WTC11 (cell line): ENCODE results near the gene DNAH9. TPM values are rescaled to one million over a fixed set of nuclear protein-coding genes. Genes with fewer than 3 reads are reported as not detected.

ENCODE experiments used
- ATAC-seq: fragments of 200-7000 bp; cut with Tn5 transposase; 2 replicates; pipeline ENCODE4 v1.10.0; 2021; ENCODE audit warnings: mild to moderate bottlenecking, moderate library complexity
- CTCF ChIA-PET: fragments of 300-600 bp; sonication (Branson Sonifier 250); formaldehyde crosslinking; loops from one replicate; lab custom pipeline; 2021; ENCODE audit warnings: antibody characterized with exemption; lab: Charles Lee
- POLR2A ChIA-PET: fragments of 350-600 bp; sonication (Branson Sonifier 250); formaldehyde crosslinking; loops from one replicate; lab custom pipeline; 2021; ENCODE audit warnings: antibody characterized with exemption; lab: Charles Lee
- DNase-seq: peaks from one replicate; pipeline ENCODE4 v3.0.0; 2021; ENCODE audit warnings: low spot score
- H3K27ac Mint-ChIP-seq: 2 replicates; pipeline ENCODE4 v1.8.0; 2021; ENCODE audit warnings: mixed read lengths
- H3K27me3 Mint-ChIP-seq: 2 replicates; pipeline ENCODE4 v1.8.0; 2021; ENCODE audit warnings: low read depth, mild to moderate bottlenecking, moderate library complexity, mixed read lengths
- H3K36me3 Mint-ChIP-seq: 2 replicates; pipeline ENCODE4 v1.8.0; 2021; ENCODE audit warnings: mixed read lengths
- H3K4me1 Mint-ChIP-seq: 2 replicates; pipeline ENCODE4 v1.8.0; 2022; ENCODE audit warnings: mixed read lengths
- H3K4me3 Mint-ChIP-seq: 2 replicates; pipeline ENCODE4 v1.8.0; 2021; ENCODE audit warnings: mild to moderate bottlenecking, moderate library complexity, mixed read lengths
- H3K9me3 Mint-ChIP-seq: 2 replicates; pipeline ENCODE4 v1.8.0; 2021; ENCODE audit warnings: mixed read lengths
- CREB1 ChIP-seq: sonication (generic); formaldehyde crosslinking; IDR thresholded peaks from 2 replicates; pipeline ENCODE4 v1.8.0; 2023; ENCODE audit warnings: mild to moderate bottlenecking, missing genetic modification reagents
- CREM ChIP-seq: sonication (generic); formaldehyde crosslinking; IDR thresholded peaks from 2 replicates; pipeline ENCODE4 v1.8.1; 2022; ENCODE audit warnings: mild to moderate bottlenecking, missing genetic modification reagents, moderate library complexity
- EMX1 ChIP-seq: fragments of 250-450 bp; sonication (Bioruptor Pico); IDR thresholded peaks from 2 replicates; pipeline ENCODE4 v1.8.0; 2021; ENCODE audit warnings: mild to moderate bottlenecking
- FOXP4 ChIP-seq: sonication (generic); formaldehyde crosslinking; IDR thresholded peaks from 2 replicates; pipeline ENCODE4 v1.8.0; 2022; ENCODE audit warnings: mild to moderate bottlenecking, missing genetic modification reagents
- KAT7 ChIP-seq: sonication (generic); formaldehyde crosslinking; IDR thresholded peaks from 2 replicates; pipeline ENCODE4 v1.8.1; 2023; ENCODE audit warnings: missing genetic modification reagents, mild to moderate bottlenecking, borderline replicate concordance
- MAX ChIP-seq: sonication (generic); formaldehyde crosslinking; IDR thresholded peaks from 2 replicates; pipeline ENCODE4 v1.8.0; 2022; ENCODE audit warnings: mild to moderate bottlenecking, missing genetic modification reagents
- MXD4 ChIP-seq: fragments of 250-450 bp; sonication (Bioruptor Pico); IDR thresholded peaks from 2 replicates; pipeline ENCODE4 v1.8.0; 2021; ENCODE audit warnings: mild to moderate bottlenecking, moderate library complexity, borderline replicate concordance
- NR1H2 ChIP-seq: sonication (generic); formaldehyde crosslinking; IDR thresholded peaks from 2 replicates; pipeline ENCODE4 v1.9.0; 2021; ENCODE audit warnings: mild to moderate bottlenecking, moderate library complexity, missing genetic modification reagents
- PREB ChIP-seq: sonication (generic); formaldehyde crosslinking; IDR thresholded peaks from 2 replicates; pipeline ENCODE4 v1.8.1; 2022; ENCODE audit warnings: mild to moderate bottlenecking, missing genetic modification reagents, moderate library complexity, borderline replicate concordance
- PRRX2 ChIP-seq: fragments of 250-450 bp; sonication (Bioruptor Pico); IDR thresholded peaks from 2 replicates; pipeline ENCODE4 v1.8.0; 2021; ENCODE audit warnings: mild to moderate bottlenecking
- TEAD1 ChIP-seq: sonication (generic); formaldehyde crosslinking; IDR thresholded peaks from 2 replicates; pipeline ENCODE4 v1.8.0; 2022; ENCODE audit warnings: mild to moderate bottlenecking, missing genetic modification reagents
- TP53 ChIP-seq: sonication (generic); formaldehyde crosslinking; IDR thresholded peaks from 2 replicates; pipeline ENCODE4 v1.8.1; 2023; ENCODE audit warnings: mild to moderate bottlenecking, missing genetic modification reagents
- USF2 ChIP-seq: sonication (generic); formaldehyde crosslinking; IDR thresholded peaks from 2 replicates; pipeline ENCODE4 v1.8.1; 2023; ENCODE audit warnings: mild to moderate bottlenecking, missing genetic modification reagents, moderate library complexity
- ZMAT4 ChIP-seq: fragments of 250-450 bp; sonication (Bioruptor Pico); IDR thresholded peaks from 2 replicates; pipeline ENCODE4 v1.9.0; 2021; ENCODE audit warnings: mild to moderate bottlenecking
- ZNF219 ChIP-seq: sonication (generic); formaldehyde crosslinking; IDR thresholded peaks from 2 replicates; pipeline ENCODE4 v1.8.0; 2023; ENCODE audit warnings: missing genetic modification reagents, mild to moderate bottlenecking, borderline replicate concordance
- ZNF232 ChIP-seq: sonication (generic); formaldehyde crosslinking; IDR thresholded peaks from 2 replicates; pipeline ENCODE4 v1.8.0; 2022; ENCODE audit warnings: mild to moderate bottlenecking, missing genetic modification reagents
- ZNF396 ChIP-seq: fragments of 250-450 bp; sonication (Bioruptor Pico); IDR thresholded peaks from 2 replicates; pipeline ENCODE4 v1.8.0; 2021; ENCODE audit warnings: mild to moderate bottlenecking, moderate library complexity, borderline replicate concordance
- ZNF425 ChIP-seq: fragments of 250-450 bp; sonication (Bioruptor Pico); conservative IDR thresholded peaks from 2 replicates; pipeline ENCODE4 v1.9.0; 2021; ENCODE audit warnings: mild to moderate bottlenecking
- ZNF671 ChIP-seq: fragments of 250-450 bp; sonication (Bioruptor Pico); IDR thresholded peaks from 2 replicates; pipeline ENCODE4 v1.8.0; 2021; ENCODE audit warnings: mild to moderate bottlenecking
- total RNA-seq: library from RNA; stranded (reverse); gene quantifications from 3 replicates; pipeline ENCODE4 v1.2.3, GENCODE V29; 2021
- TF ChIP-seq, protein P1 (sequence below): fragments of 200-600 bp; IDR thresholded peaks from 2 replicates; pipeline ENCODE4 v1.8.0; 2022; ENCODE audit warnings: antibody characterized with exemption

The DNAH9 gene
- total RNA-seq, 1 experiment from 2014 or later, result 0.31 TPM

GRCh38 chr17:11986942-11987329 is 388.7 kb downstream of the DNAH9 start:
- TF ChIP-seq PRRX2 (CRISPR knock-in tag), result no peak
- TF ChIP-seq, protein P1, sequence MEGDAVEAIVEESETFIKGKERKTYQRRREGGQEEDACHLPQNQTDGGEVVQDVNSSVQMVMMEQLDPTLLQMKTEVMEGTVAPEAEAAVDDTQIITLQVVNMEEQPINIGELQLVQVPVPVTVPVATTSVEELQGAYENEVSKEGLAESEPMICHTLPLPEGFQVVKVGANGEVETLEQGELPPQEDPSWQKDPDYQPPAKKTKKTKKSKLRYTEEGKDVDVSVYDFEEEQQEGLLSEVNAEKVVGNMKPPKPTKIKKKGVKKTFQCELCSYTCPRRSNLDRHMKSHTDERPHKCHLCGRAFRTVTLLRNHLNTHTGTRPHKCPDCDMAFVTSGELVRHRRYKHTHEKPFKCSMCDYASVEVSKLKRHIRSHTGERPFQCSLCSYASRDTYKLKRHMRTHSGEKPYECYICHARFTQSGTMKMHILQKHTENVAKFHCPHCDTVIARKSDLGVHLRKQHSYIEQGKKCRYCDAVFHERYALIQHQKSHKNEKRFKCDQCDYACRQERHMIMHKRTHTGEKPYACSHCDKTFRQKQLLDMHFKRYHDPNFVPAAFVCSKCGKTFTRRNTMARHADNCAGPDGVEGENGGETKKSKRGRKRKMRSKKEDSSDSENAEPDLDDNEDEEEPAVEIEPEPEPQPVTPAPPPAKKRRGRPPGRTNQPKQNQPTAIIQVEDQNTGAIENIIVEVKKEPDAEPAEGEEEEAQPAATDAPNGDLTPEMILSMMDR, result peak; percentile 43; the same call in 1 of the 2 replicates
- no peak for TF ChIP-seq PREB (CRISPR knock-in tag)
- Mint-ChIP-seq H3K27ac (no peak overlapping the region; the same call in 1 of the 2 replicates), H3K27me3 (no peaks in the 10 kb centered on the region), H3K4me1 (peaks cover 59% of the 10 kb centered on the region), H3K4me3 (no peak overlapping the region), H3K9me3 (no peaks in the 10 kb centered on the region), H3K36me3 (peaks cover 60% of the 10 kb centered on the region)
- ChIA-PET POLR2A (interaction anchor here (1.0 kb wide), 1 partner anchor 11 kb away, joined by 3 read pairs; the partner anchor contains the start of gene ZNF18), CTCF (interaction anchor here (0.7 to 1.4 kb wide), 10 partner anchors 9 to 1111 kb away, joined by 3 to 8 read pairs (median 4); partner anchors contain the start of gene ZNF18)
- DNase-seq (no peak), ATAC-seq (peak; percentile 31)

DNA sequence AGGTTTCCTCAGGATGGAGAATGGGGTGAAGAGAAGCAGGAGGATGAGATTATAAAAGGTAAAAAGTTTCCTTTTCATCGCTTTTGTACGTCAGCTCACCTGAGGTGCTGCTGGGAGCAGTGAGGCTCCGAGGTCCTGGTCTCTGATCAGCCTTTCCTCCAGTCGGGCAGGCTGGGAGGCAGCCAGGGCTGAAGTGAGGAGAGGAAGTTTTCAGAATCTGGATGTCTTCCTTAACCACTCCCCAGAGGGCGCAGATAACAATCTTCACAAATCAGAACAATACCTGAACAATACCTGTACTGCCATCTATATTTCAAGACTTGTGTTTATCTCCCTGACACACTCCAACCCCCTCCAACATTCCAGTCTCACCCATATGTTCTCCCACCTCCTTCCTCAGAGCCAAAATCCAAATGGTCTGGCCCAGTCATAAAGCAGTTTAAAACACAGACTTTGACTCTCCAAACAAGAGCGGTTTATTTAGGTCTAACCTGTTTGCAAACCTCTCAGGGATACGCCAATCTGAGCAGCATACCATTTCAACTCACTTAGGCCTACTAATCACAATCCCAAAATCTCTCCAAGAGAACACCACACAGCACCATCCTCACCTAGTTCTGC is 392.2 kb downstream of the DNAH9 start:
- H3K36me3 Mint-ChIP-seq, result peaks cover 50% of the 10 kb centered on the region
- ChIA-PET POLR2A (interaction anchor here (1.7 kb wide), 1 partner anchor 30 kb away, joined by 5 read pairs; the partner anchor contains the start of gene MAP2K4), CTCF (interaction anchor here (0.5 to 1.8 kb wide), 3 partner anchors 10 to 71 kb away, joined by 3 to 10 read pairs (median 4); no protein-coding TSS in a partner anchor)
- DNase-seq (no peak), ATAC-seq (no peak)
- H3K4me1 Mint-ChIP-seq, result peaks cover 67% of the 10 kb centered on the region
- H3K4me3 Mint-ChIP-seq, result peak overlapping the region; percentile 16; the same call in 1 of the 2 replicates
- no peaks in the 10 kb centered on the region for H3K27me3 Mint-ChIP-seq
- H3K9me3 Mint-ChIP-seq, result peaks cover 10% of the 10 kb centered on the region; the same call in 1 of the 2 replicates
- TF ChIP-seq ZNF219 (no peak), MXD4 (CRISPR knock-in tag) (no peak), ZNF671 (no peak), ZNF396 (CRISPR knock-in tag) (no peak), TEAD1 (CRISPR knock-in tag) (no peak), USF2 (CRISPR knock-in tag) (no peak), EMX1 (CRISPR knock-in tag) (no peak), TP53 (CRISPR knock-in tag) (no peak), ZNF232 (CRISPR knock-in tag) (no peak), CREB1 (CRISPR knock-in tag) (no peak), NR1H2 (no peak), KAT7 (CRISPR knock-in tag) (no peak), CREM (CRISPR knock-in tag) (no peak), FOXP4 (CRISPR knock-in tag) (no peak), MAX (no peak), ZMAT4 (CRISPR knock-in tag) (no peak), ZNF425 (no peak)
- peak overlapping the region; percentile 14 for H3K27ac Mint-ChIP-seq
